Left colon (tissue), 2 donors: ENCODE measurements around the gene NHEJ1. TPM values are rescaled to one million over a fixed set of nuclear protein-coding genes. Genes with fewer than 3 reads are reported as not detected.

ENCODE experiments used
- ATAC-seq: fragments of 200-7000 bp; cut with Tn5 transposase; one replicate; pipeline ENCODE4 v1.9.1; 2020; ENCODE audit warnings: mild to moderate bottlenecking, moderate library complexity
- DNase-seq, 2 donors: peaks; one replicate each; pipeline ENCODE4 v3.0.0-alpha.2; 2020
- intact Hi-C, 2 donors: fragments of 100-400 bp; cut with DNase I in 1 of 2; cut with micrococcal nuclease in 1 of 2; formaldehyde crosslinking; loops; one replicate each; pipeline versions ENCODE4 v1.11.2 to v1.14.0; 2022; cut with DNase I, micrococcal nuclease
- total RNA-seq, 2 donors: library from RNA; stranded (reverse); fragmentation: NEBNext Ultra II Directional; extraction: Animal tissue kit (Norgen Biotek cat#: 25700); gene quantifications; one replicate each; pipeline ENCODE4 v1.2.1, GENCODE V29; 2021
- donor health status: DM: no; HTN: no; CAD: no.
- donor health status: DM: yes; HTN: yes; CAD: no.

The NHEJ1 gene
- total RNA-seq, 2 donors from 2014 or later, result 45.4 to 56.1 TPM

DNA sequence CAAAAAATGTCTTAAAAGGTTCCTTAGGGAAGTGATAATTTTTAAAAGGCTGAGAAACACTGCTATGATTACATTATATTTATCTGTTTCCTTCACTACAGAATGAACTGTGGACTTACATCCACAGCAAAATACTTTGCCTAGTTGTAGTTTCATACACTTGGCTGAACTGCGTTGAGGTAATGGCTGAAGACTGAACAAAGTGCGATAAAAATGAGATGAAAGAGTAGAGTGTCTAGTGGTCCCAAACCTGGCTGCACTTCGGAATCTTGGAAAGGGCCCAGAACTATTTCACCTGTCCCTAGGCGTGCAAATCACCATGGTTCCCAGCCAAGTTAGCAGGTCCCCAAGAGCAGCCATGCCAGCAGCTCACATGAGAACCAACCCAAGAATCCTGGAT, 81.7 kb downstream of the NHEJ1 start:
- intact Hi-C loops, result no loop called here
- no peak for DNase-seq

DNA sequence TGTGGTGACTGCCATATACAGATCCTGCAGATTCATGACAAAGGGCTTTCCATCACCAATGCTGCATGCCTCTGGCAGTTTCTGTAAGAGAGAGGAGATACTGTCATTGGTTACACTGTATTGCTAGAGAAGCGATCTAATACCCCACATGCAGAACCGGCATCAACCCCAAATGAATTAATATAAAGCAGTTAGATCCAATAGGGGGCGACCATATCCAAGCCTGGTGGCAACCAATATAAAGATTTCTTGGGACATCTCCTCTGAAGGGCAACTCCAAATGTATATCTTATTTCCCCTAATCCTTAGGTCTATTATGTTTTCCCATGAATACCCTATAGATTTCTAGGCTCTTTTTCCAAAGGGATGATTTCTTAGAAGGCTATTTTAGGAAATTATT, 82.5 kb downstream of the NHEJ1 start:
- ATAC-seq (no peak), DNase-seq (no peak)
- intact Hi-C loops, result no loop called here

More for the DNA sequence above, 81.7 kb downstream of the NHEJ1 start:
- peak; percentile 34 for ATAC-seq

DNA sequence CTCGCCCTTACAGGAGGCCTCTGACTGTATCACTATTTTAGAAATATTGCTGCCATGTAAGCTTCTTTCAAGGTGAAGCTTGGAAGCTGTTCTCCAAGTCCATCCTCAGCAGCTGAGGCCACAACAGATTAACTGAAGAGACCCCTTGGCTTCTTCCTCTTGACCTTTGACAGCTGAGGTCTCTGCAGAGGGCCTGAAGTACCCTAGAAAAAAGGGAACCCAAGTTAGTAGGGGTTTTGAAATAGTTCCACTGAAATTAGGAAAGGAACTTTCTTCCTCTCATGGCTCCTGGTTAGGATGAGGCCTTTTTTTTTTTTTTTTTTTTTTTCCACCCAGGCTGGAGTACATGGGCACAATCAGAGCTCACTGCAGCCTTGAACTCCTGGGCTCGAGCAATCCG, 84.4 kb downstream of the NHEJ1 start:
- intact Hi-C loops, result no loop called here
- no peak for DNase-seq
- no peak for ATAC-seq

DNA sequence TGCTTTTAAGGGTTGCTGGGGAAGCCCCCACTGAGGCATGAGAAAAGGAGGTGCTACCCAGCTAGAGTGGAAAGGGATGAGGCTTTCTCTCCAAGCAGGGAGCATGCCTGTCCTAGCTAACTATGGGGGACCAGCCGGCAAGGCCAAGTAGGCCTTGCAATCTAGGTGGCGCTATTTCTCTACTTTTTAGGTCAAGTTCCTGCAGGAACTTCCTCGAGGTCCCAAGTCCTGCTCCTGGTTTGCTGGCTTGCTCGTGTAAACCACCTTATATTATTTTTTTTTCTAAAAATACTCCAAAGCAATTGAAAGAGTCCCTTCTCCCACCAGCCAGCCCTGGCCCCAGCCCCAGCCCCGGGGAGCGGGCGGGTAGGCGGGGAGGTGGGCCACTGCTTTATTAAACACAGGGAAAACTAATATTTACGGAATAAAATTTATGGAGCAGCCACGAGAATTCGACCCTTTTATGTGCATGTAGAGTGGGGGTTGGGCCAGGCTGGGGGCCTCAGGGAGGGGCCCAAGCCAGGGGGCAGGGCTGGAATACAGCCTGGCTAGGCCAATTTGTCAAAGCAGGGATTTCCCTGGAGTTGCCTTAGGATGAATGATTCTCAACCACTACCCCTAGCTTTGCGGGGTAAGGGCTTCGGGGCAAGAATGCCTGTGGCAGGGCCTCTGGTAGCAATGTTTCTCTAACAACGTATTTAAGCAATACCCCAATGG, 87.0 kb downstream of the NHEJ1 start:
- DNase-seq (peak; percentile 59 to 70), ATAC-seq (peak; percentile 59)
- intact Hi-C loops, result no loop called here

DNA sequence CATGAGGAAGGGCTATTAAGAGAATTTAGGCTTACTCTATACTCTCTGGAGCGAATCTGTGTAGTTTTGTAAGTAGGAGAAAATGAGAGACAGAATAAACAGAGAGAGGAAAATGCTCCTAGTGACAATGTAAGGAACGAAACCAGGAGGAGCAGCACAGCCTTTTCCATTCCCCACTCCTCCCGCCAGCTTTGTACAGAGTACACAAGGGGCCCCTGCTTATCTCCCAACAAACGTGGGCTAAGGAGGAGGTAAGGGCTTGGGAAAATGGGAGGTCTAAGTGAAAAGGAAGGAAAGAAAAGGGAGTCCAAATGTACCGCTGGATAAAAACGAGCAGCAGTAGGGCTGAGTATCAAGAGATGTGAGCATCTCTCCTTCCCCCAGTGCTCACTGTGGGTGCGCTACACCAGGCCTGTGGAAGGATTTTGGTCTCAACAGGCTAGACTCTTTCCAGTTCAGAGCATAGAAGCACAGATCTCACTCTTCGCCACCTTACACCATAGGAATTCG, 87.8 kb downstream of the NHEJ1 start:
- intact Hi-C loops, result no loop called here
- DNase-seq (no peak), ATAC-seq (no peak)

DNA sequence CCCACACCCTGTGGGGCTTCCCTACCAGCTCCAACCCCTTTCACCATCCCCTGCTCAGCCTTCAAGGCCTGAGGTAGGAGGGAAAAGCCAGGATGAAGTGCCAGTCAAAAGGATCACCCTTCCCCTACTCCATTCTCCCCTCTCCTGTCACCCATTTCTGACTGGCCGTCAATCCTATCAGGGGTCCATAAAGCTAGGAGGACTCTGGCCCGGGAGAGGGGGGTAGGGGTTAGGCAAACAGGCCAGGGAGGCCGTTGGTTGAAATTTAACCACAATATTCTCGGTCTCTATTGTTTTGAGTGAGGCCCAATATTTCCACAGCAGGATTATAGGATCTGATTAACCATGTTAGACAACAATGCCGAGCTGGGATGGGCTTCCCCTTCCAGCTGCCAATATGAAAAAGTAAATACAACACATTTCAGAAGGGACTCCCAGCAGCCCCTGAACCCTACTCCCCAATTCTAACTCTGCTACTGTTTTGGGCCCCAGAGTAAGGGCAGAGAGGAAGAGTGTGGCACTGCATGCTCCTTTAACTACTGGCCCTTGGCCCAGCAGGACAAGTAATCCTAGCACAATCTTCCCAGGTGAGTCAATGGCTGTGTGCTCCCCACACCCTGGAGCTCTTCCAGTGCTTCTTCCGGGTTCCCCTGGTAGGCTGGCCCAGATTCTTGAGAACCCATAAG, 89.3 kb downstream of the NHEJ1 start:
- DNase-seq, result peak; percentile 59 to 70
- peak; percentile 82 for ATAC-seq
- intact Hi-C loops, result no loop called here

DNA sequence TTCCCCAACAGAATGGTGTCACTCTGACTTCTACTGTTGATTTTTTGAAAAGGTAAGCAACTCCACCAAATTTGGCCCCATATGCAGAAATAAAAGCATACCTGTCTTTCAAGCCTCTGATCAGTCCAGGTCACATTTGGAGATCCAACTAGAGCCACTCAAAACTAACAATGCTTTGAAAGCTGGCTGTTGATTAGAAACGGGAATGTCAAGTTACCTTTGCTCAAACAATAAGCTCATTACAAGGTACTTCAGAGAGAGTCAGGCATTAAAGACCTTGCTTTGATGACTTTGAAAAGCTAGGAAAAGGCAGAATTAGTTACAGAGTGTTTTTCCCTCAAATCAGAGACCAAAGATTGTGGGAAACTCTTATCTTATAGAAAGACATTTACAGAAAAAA, 95.1 kb downstream of the NHEJ1 start:
- intact Hi-C loops, result no loop called here
- DNase-seq (no peak), ATAC-seq (no peak)

DNA sequence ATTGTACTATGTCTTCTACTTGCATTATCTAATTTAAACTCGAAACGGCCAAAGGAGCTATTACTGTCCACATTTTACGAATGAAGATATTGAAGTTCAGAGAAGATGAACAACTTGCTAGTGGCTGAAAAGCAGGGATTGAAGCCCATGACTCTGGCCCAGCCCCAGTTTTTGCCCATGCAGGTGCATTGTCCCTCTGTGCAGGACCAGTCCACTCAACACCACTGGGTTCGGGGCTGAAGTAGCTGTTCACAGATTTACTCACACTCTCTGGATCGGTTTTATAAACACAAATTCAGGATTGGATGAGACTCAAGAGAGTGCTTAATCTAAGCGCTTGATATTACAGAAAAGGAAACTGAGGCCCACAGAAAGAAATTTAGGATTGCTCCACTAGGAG, 98.5 kb downstream of the NHEJ1 start:
- intact Hi-C loops, result no loop called here
- no peak for DNase-seq
- ATAC-seq, result no peak

DNA sequence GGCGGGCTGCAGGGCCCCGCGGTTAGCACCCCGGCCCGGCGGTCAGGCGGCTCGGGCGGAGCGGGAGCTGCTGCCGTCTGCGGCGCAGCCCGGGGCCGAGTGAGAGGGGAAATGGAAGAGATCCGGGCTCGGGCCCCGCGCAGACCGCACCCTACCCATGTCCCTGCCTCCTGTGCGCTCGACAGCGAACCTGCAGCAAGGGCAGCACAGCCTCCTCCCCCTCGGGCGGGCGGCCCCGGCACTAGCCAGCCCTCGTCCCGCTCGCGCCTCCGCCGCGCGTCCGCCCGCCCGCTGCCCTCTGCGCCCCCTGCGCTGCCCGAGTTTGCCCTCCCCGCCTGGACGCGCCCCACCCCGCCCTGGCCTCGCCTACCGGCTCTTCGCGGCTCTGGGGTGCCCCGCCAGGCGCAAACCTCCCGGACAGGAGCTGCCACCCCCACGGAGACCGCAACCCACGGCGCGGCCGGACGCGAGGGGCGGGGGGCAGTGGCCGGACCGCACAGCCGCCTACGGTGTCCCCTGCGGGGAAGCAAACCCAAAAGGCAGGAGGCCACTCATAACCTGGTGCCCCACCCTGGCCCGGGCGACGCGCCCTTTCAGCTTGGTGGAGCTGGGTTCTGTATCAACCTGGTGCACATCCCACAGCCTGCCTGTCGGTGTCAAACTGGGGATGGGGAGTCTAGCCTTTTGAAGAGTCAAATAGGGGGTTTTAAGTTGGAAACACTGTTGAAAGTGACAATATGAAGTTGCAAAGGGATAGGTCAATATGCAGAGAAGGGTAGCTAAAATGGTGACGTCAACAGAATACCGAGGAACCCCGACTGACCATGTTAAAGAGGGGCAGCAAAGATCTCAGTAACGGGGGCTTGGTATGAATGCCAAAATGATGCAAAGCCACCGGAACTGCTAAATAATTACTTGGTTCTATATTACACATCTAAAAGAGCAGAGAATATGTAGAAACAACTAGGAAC, 99.5 kb downstream of the NHEJ1 start, which contains the start of gene IHH:
TSS of gene IHH (minus strand) at position 101 of the 971 bp plus-strand sequence. CDS start 454 bp downstream, outside the sequence.
- intact Hi-C loops, result no loop called here

DNA sequence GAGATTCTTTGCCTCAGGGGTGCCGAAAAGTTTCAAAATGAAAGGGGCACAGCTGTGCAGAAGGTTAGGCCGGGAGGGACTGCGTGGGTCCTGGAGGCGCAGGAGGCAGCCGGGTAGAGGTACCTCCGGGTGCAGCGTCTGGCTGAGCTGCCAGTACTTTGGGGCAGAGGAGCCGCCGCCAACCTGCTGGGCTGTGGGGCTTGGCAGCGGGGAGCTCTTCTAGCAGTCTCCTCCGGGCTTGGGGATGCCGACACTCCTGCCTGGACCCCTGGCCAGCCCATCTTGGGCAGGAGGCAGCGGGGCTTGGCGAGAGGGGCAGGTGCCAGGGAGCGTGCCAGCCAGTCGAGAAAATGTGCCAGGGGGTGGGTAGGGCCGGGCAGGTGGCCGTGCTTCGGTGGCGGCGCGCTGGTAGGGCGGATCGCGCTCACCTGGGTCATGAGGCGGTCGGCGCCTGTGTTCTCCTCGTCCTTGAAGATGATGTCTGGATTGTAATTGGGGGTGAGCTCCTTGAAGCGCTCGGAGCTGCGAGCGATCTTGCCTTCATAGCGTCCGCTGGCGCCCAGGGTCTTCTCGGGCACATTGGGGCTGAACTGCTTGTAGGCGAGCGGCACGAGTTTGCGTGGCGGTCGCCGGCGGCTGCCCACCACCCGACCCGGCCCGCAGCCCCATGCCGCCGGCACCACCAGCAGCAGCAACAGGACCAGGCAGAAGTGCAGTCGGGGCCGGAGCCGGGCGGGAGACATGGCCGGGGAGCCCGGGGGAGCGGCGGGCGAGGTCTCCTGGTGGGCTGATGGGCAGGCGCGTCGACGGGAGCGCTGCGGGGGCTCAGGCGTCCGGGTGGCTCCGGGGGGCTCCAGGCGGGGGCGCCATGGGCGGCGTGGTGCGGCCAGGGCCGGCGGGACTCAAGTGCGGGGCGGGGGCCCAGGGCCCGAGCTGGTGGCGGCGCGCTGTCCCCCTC, 100.6 kb downstream of the NHEJ1 start:
- intact Hi-C loops, result loop anchor here (10.0 kb wide), 2 partner anchors 85 to 95 kb away; no protein-coding TSS in a partner anchor
- DNase-seq (peak in 1 of 2 donors; percentile 45), ATAC-seq (peak; percentile 11)

More for the DNA sequence above, 99.5 kb downstream of the NHEJ1 start, which contains the start of gene IHH:
- DNase-seq (peak; percentile 87 to 90), ATAC-seq (peak; percentile 71)

DNA sequence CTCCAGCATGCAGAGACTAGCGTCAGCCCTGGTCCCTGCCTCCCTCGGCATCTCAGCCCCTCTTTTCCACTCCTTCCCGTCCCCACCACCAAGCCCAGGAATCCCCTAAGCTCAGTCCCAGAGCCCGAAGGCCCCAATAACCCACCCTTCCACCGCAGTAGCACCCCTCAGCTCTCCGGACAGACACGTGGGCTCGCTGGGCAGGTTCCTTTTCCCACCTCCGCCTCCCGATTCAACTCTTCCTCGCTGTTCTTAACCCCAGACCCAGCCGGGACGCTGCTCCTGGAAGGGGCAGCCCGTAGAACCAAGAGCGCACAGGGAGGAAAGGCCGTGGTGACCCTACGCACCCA, 101.3 kb downstream of the NHEJ1 start:
- no peak for ATAC-seq
- intact Hi-C loops, result loop anchor here (10.0 kb wide), 2 partner anchors 85 to 95 kb away; no protein-coding TSS in a partner anchor
- DNase-seq, result no peak

DNA sequence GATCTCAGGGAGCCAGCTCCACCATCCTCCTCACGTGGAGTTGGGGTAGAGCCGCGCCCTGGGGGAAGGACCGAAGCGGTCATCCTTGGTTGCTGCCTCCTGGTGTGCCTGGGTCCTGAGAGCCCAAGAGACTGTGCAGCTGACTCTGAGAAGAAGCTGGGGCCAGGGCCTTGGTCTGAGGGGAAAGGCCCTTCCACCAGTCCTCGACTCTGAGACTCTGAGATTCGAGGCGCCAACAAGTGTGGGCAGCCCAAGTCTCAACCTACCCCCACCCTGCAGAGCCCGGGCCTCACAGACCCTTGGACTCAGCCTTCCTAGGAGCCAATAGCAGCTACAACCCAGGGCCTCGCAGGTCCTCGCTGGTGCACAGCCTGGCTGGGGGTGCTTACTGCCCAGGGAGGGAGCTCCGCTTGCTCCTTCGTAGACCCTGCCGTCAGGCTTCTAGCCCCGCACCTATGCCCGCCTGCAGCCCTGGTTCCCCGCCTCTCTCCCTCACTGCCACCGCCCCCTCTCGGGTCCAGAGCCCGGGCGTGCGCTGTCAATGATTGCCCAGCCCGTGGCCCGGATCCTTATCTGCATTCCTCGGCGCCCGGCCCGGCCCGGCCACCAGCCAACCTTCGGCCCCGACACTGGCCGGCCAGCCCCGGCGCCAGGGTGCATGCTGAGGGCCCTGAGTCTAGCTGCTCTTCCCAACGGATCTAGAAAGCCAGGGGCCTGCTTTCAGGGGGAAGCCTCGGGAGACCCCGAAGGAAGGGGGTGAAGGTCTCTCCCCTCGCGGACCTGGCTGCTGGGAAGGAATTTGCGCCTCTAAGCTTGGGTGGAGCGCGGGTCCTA, 101.9 kb downstream of the NHEJ1 start:
- intact Hi-C loops, result loop anchor here (10.0 kb wide), 2 partner anchors 86 to 96 kb away; no protein-coding TSS in a partner anchor
- ATAC-seq, result peak; percentile 65
- peak; percentile 68 to 79 for DNase-seq

DNA sequence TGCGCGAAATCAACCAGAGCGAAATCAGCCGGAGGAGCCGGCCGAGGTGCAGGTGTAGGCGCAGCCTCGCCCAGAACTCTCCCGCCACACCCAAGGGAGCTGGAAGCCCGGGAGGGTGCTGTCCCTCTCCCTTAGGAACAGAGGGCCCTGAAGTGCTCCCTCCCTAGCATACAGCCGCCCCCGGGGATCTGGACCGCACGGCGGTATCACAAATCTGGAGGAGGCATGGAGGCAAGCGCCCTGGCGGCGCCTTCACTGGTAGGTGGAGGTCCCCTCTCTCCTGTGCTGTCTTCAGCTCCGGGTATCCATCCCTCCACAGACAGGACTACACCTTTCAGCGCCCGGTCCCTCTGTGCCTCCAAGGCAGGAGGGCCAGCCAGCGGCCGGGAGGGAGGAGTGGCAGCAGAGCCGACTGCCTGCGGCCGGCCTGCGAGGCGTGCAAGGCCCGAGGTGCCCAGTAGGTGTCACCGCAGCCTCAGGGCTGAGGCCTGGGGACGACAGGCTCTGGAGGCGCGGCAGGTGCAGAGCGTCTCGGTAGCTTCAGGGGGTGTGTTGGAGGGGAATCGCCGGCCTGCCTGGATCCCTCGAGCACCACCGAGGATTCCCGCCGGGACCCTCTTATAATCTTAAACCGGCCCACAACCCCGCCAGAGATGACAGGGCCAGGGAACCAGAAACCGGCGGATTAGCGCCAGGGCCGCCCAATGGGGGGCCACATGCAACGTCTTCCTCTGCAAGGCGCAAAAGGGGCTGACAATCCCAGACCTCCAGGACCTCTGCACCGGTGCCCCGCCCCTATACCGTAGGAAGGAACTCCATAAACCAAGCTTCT, 102.7 kb downstream of the NHEJ1 start:
- intact Hi-C loops, result loop anchor here (10.0 kb wide), 2 partner anchors 87 to 97 kb away; no protein-coding TSS in a partner anchor
- peak; percentile 75 to 84 for DNase-seq
- ATAC-seq, result peak; percentile 65

DNA sequence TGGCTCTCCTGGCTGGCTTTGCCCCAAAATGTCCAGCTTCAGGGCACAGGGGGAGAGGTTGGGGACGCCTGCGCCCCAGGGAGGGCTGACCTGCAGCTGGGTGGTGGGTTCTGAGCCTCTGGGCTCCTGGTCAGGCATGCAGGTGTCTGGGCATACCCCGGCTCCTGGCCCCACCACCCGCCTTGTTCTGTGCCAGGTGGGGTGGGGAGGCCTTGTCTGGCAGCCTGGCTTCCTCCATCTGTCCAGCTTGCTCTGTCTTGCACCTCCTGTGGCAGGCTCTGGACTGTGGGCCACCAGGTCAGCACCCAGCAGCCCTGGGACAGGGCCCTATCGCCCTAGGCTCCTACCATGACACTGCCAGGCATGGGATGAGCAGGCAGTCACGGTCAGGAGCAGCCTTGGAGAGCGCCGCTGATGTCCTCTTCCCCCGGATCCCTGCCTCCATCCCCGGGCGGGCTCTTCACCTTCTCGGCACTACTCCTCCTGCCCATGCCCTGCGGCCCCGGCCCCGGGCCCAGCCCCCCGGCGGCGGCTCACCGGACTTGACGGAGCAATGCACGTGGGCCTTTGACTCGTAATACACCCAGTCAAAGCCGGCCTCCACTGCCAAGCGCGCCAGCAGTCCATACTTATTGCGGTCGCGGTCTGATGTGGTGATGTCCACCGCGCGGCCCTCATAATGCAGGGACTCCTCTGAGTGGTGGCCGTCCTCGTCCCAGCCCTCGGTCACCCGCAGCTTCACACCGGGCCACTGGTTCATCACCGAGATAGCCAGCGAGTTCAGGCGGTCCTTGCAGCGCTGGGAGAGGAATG, 103.5 kb downstream of the NHEJ1 start:
- intact Hi-C loops, result loop anchor here (10.0 kb wide), 2 partner anchors 88 to 98 kb away; no protein-coding TSS in a partner anchor

More for the DNA sequence above, 103.5 kb downstream of the NHEJ1 start:
- ATAC-seq (no peak), DNase-seq (peak in 1 of 2 donors; percentile 24)
